Rectal smooth muscle tissue (tissue), 1 donor: ENCODE data around the gene ITGB1.
"Not testable (repeated sequence)": the region's sequence is repeated elsewhere in the genome, so short reads cannot be mapped to it uniquely, and the experiment has no call there.

ENCODE experiments used
- H3K27ac ChIP-seq: one replicate; pipeline ENCODE4 v1.7.0; 2013; ENCODE audit warnings: low read depth, low read length, inconsistent platforms
- H3K27me3 ChIP-seq: one replicate; pipeline ENCODE4 v1.7.0; 2013; ENCODE audit warnings: low read length; ENCODE audit not compliant: control insufficient read depth, insufficient read depth
- H3K36me3 ChIP-seq: one replicate; pipeline ENCODE4 v1.7.0; 2013; ENCODE audit warnings: low read length; ENCODE audit not compliant: control insufficient read depth, insufficient read depth
- H3K4me1 ChIP-seq: one replicate; pipeline ENCODE4 v1.7.0; 2013; ENCODE audit warnings: low read length; ENCODE audit not compliant: control insufficient read depth, insufficient read depth
- H3K4me3 ChIP-seq: one replicate; pipeline ENCODE4 v1.7.0; 2013; ENCODE audit warnings: low read length
- H3K9ac ChIP-seq: one replicate; pipeline ENCODE4 v1.7.0; 2013; ENCODE audit warnings: low read length

Gene ITGB1

GRCh38 chr10:32987172-32987571 lies 29.1 kb upstream of the ITGB1 start:
- H3K36me3 ChIP-seq = no peaks in the 10 kb centered on the region
- H3K27ac ChIP-seq = no peak overlapping the region
- no peak overlapping the region for H3K4me3 ChIP-seq
- no peaks in the 10 kb centered on the region for H3K27me3 ChIP-seq
- H3K9ac ChIP-seq = no peak overlapping the region
- no peaks in the 10 kb centered on the region for H3K4me1 ChIP-seq

- Histone ChIP-seq H3K4me1 (peaks cover 5% of the 10 kb centered on the region), H3K27ac (no peak overlapping the region), H3K27me3 (no peaks in the 10 kb centered on the region), H3K9ac (no peak overlapping the region), H3K36me3 (no peaks in the 10 kb centered on the region), H3K4me3 (no peak overlapping the region)
These were observed 27.8 kb upstream of the ITGB1 start for GRCh38 chr10:32985775-32986350.

GRCh38 chr10:32985341-32985764 lies 27.3 kb upstream of the ITGB1 start:
- Histone ChIP-seq H3K4me1 (peaks cover 6% of the 10 kb centered on the region), H3K27ac (no peak overlapping the region), H3K4me3 (no peak overlapping the region), H3K27me3 (no peaks in the 10 kb centered on the region), H3K9ac (no peak overlapping the region), H3K36me3 (no peaks in the 10 kb centered on the region)

GRCh38 chr10:32984003-32984600 lies 26.1 kb upstream of the ITGB1 start:
- Histone ChIP-seq H3K9ac (no peak overlapping the region), H3K4me1 (peaks cover 6% of the 10 kb centered on the region), H3K36me3 (no peaks in the 10 kb centered on the region), H3K27me3 (no peaks in the 10 kb centered on the region), H3K27ac (no peak overlapping the region), H3K4me3 (no peak overlapping the region)

GRCh38 chr10:32982911-32983909 lies 25.2 kb upstream of the ITGB1 start:
- Histone ChIP-seq H3K36me3 (no peaks in the 10 kb centered on the region), H3K9ac (no peak overlapping the region)

GRCh38 chr10:32982293-32982709 lies 24.3 kb upstream of the ITGB1 start:
- H3K36me3 ChIP-seq = no peaks in the 10 kb centered on the region
- H3K27me3 ChIP-seq = no peaks in the 10 kb centered on the region
- H3K4me3 ChIP-seq = no peak overlapping the region
- peak overlapping the region; percentile 96 for H3K27ac ChIP-seq
- H3K4me1 ChIP-seq = peaks cover 6% of the 10 kb centered on the region
- no peak overlapping the region for H3K9ac ChIP-seq

More at GRCh38 chr10:32982911-32983909, 25.2 kb upstream of the ITGB1 start:
- H3K27ac ChIP-seq = peak overlapping the region; percentile 33
- H3K4me3 ChIP-seq = no peak overlapping the region
- peaks cover 6% of the 10 kb centered on the region for H3K4me1 ChIP-seq
- H3K27me3 ChIP-seq = no peaks in the 10 kb centered on the region

GRCh38 chr10:32981760-32982159 lies 23.7 kb upstream of the ITGB1 start:
- Histone ChIP-seq H3K4me1 (peaks cover 6% of the 10 kb centered on the region), H3K4me3 (no peak overlapping the region), H3K27me3 (no peaks in the 10 kb centered on the region), H3K9ac (no peak overlapping the region), H3K27ac (peak overlapping the region; percentile 96), H3K36me3 (no peaks in the 10 kb centered on the region)

- H3K27me3 ChIP-seq = no peaks in the 10 kb centered on the region
- peak overlapping the region; percentile 83 for H3K4me3 ChIP-seq
- peaks cover 6% of the 10 kb centered on the region for H3K4me1 ChIP-seq
- peak overlapping the region; percentile 96 for H3K27ac ChIP-seq
- no peaks in the 10 kb centered on the region for H3K36me3 ChIP-seq
- peak overlapping the region; percentile 57 for H3K9ac ChIP-seq
These were observed 22.8 kb upstream of the ITGB1 start for GRCh38 chr10:32980558-32981468.

- H3K27me3 ChIP-seq = no peaks in the 10 kb centered on the region
- H3K9ac ChIP-seq = peak overlapping the region; percentile 51
- peaks cover 6% of the 10 kb centered on the region for H3K4me1 ChIP-seq
- H3K36me3 ChIP-seq = no peaks in the 10 kb centered on the region
- peak overlapping the region; percentile 83 for H3K4me3 ChIP-seq
- peak overlapping the region; percentile 96 for H3K27ac ChIP-seq
These were observed 22.2 kb upstream of the ITGB1 start for GRCh38 chr10:32980242-32980557.

- not testable (repeated sequence) for H3K4me1 ChIP-seq, H3K4me3 ChIP-seq, H3K9ac ChIP-seq, H3K36me3 ChIP-seq, H3K27me3 ChIP-seq, H3K27ac ChIP-seq
These were observed 21.7 kb upstream of the ITGB1 start for GRCh38 chr10:32979719-32980118.

GRCh38 chr10:32979041-32979440 lies 21.0 kb upstream of the ITGB1 start:
- Histone ChIP-seq H3K4me3 (no peak overlapping the region), H3K27ac (no peak overlapping the region), H3K27me3 (no peaks in the 10 kb centered on the region), H3K4me1 (peaks cover 6% of the 10 kb centered on the region), H3K9ac (no peak overlapping the region), H3K36me3 (no peaks in the 10 kb centered on the region)
